Stimulated activated effector memory CD8-positive, alpha-beta T cell treated with anti-CD3 and anti-CD28 coated beads, Interleukin-12 subunit alpha, Interleukin-12 subunit beta, amount 100 ng/mL, for 72 hours (primary cell): ENCODE data around the gene GGT7.

Source experiments
- ATAC-seq: fragments of 150-1000 bp; cut with Tn5 transposase; 2 replicates; pipeline ENCODE4 v1.10.0; 2021
- DNase-seq, 2 donors: peaks; one replicate each; pipeline ENCODE4 v3.0.0; 2021 to 2022; ENCODE audit warnings: low spot score in 2 of 2
- H3K27ac Mint-ChIP-seq: one replicate; pipeline ENCODE4 v1.8.0; 2022; ENCODE audit warnings: mild to moderate bottlenecking, mixed read lengths
- H3K36me3 Mint-ChIP-seq: one replicate; pipeline ENCODE4 v1.8.0; 2022; ENCODE audit warnings: mild to moderate bottlenecking, mixed read lengths
- H3K4me1 Mint-ChIP-seq: one replicate; pipeline ENCODE4 v1.8.0; 2022; ENCODE audit warnings: mixed read lengths
- H3K4me3 Mint-ChIP-seq: one replicate; pipeline ENCODE4 v1.8.0; 2022; ENCODE audit warnings: mild to moderate bottlenecking, mixed read lengths
- H3K9me3 Mint-ChIP-seq: one replicate; pipeline ENCODE4 v1.8.0; 2022; ENCODE audit warnings: mixed read lengths

GGT7 gene

GRCh38 chr20:34797012-34797995, 75.4 kb downstream of the GGT7 start:
- H3K4me1 Mint-ChIP-seq = peaks cover 60% of the 10 kb centered on the region
- H3K9me3 Mint-ChIP-seq = no peaks in the 10 kb centered on the region

More at GRCh38 chr20:34797012-34797995, 75.4 kb downstream of the GGT7 start:
- Mint-ChIP-seq H3K27ac (no peak overlapping the region), H3K36me3 (peaks cover 15% of the 10 kb centered on the region), H3K4me3 (no peak overlapping the region)
- ATAC-seq = no peak
- DNase-seq = no peak
